GM18873 (cell line): ENCODE data around the gene SREBF2.

ENCODE experiments used
- ATAC-seq: cut with Tn5 transposase; IDR thresholded peaks from one replicate; pipeline ENCODE4 v1.9.1; 2021; ENCODE audit warnings: mild to moderate bottlenecking, moderate library complexity, moderate number of reproducible peaks; ENCODE audit not compliant: unreplicated experiment, low FRiP score

SREBF2 gene

DNA sequence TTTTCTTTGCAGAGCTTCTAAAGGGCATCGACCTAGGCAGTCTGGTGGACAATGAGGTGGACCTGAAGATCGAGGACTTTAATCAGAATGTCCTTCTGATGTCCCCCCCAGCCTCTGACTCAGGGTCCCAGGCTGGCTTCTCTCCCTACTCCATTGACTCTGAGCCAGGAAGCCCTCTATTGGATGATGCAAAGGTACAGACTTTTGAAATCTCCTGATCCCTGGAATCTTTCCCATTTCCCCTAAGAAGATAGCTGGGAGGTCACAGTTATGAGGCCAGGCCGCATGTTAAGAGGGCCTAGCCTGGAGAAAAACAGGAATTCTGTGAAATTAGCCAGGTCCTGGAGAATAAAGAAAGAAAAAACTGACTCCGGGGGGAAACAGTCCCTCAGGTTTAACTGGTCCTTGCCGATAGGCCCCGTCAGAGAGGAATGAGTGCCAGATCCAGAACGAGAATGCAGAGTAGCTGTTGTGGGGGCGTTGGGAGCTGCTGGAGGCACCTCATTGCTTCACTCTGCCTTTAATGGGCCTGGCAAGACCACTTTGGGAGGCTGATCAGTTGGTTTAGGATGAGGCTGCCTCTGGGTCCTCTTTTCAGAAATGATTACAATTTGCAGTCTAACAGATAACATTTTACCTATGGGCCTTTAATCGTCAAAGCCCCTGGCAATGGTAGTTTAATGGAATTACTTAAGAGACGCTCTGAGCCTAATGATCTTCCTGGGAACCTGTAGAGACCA is 42.8 kb downstream of the SREBF2 start:
- ATAC-seq, result no peak

DNA sequence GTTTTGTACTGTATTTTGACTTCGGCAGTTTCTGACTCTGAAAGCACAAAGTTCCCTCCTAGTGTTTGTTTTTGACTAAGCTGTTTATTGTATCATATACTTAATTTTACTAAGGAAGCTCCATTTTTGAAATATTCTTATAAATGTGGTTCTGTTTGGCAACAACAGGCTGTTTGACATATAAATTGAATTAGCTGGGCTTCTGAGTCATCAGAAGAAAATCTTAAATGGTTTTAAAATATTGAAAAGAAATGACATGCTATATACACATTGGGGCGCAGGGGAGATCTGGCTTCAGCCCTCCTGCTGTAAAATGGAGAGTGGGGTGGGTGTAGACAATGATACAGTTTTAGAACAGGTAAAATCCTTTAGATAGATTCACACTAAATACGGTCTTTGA is 43.4 kb downstream of the SREBF2 start:
- no peak for ATAC-seq

DNA sequence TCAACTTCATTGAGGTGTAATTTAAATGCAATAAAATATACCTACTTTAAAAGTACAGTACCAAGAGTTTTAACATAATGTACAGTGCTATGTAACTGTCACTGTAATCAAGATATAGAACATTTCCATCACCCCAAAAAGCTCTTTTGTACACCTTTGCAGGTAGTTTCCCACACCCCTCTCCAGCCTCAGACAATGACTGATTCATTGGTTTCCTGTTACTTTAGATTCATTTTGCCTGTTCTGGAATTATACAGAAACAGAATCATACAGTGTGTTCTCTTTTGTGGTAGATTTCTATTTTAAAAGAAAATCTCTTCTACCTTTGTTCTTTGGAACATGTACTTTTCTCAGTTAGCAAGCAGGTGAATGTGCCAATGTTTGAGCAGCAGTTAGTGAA is 43.8 kb downstream of the SREBF2 start:
- no peak for ATAC-seq

DNA sequence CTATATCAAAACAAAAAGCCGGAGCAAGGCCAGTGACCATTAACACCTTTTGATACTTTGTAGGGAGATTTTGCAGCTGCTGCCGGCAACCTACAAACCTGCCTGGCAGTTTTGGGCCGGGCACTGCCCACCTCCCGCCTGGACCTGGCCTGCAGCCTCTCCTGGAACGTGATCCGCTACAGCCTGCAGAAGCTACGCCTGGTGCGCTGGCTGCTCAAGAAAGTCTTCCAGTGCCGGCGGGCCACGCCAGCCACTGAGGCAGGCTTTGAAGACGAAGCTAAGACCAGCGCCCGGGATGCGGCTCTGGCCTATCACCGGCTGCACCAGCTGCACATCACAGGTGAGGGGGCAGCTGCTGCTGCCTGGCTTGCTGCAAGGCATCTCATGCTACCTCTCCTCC is 47.7 kb downstream of the SREBF2 start:
- no peak for ATAC-seq

DNA sequence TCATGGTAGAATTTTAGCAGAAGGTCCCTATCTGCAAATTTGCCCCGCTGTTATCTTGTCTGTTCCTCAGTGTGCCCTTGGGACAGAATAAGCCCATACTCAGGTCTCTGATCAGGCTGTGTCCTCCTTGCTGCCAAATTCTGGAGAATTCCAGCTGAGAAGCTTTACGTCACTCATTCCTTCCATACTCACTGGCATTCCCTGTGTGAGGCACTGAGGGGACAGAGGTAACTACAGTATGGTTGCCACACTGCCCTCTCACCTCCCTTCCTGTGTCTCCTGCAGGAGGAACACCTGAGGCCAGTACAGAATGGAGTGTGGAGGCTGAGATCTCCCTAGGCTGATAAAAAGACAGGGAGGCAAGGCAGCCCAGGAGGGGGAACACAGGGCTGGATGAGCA is 50.5 kb downstream of the SREBF2 start:
- no peak for ATAC-seq

DNA sequence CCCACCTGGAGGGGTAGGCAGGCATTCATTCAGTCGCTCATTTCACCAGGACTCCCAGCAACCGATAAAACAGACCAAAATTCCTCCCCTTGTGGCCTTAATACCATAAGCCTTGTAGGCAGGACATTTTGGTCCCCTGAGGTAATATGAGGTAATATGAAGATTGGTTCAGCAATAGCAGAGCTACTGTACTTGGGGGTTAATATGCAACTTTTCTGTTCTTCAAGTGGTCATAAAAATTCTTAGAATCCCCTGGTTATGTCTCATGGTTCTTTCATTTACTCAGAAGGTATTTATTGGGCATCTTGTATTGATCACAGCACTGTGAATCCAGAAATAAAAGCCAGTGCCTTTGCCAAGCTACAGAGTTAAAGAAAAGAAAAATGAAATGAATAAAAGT is 52.2 kb downstream of the SREBF2 start:
- ATAC-seq, result no peak

DNA sequence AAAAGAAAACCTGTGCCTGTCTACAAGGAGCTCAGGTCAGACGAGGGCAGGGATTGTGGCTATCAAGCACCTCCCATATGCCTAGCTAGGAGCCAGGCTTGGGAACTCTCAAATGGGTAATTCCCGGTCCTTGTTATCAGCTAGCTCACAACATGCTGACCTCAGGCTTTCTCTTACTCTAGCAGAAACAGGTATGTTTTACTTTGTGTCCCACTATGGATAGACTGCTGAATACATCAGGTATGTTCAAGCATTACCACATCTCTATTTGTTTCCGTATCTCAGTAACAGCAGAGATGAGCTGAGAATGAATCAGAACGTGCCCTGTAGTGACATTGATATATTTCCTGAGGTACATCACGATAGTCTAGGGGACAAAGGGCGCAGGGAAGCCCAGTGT is 52.6 kb downstream of the SREBF2 start:
- ATAC-seq, result no peak

DNA sequence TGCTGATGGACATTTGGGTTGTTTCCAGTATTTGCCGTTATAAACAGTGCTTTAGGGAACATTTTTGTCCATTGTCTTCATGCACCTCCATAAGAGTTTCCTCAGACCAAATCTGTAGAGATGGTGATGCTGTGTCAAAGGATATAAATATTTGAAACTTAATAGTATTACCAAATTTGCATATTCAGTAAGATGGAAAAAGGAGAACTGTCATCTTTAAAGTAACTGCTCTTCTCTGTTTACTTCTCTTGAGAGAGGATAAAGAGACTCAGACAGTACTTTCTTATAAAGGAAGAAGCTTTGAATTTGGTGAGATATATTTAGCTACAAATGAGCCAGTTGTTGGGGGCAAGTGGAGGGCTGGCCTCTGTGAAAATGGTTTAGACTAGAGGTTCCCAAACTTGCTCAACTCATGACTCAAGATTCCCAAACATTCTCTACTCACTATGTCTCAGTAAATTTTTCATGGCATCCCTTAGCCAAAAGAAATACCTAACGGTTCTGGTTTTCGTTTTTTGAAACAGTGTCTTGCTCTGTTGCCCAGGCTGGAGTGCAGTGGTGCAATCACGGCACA is 55.8 kb downstream of the SREBF2 start:
- ATAC-seq, result no peak

DNA sequence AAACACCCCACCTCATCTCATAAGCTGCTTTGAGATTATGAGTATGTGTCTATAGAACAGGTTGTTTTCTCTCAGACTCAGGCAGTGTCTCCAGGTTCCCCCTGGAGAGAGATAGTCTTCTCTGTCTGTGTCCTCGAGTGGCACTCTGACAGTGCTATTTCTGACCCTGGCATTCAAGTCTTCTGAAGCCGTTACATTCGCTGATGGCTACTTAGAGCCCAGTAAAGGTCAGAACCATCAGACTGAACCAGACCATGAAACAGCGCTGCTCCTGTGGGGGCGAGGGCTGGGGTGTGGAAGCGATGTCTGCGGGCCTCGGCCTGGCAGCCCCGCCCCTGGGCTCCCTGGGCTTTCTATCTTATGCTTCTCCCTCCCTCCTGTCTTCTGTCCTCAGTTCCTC is 58.5 kb downstream of the SREBF2 start:
- no peak for ATAC-seq

DNA sequence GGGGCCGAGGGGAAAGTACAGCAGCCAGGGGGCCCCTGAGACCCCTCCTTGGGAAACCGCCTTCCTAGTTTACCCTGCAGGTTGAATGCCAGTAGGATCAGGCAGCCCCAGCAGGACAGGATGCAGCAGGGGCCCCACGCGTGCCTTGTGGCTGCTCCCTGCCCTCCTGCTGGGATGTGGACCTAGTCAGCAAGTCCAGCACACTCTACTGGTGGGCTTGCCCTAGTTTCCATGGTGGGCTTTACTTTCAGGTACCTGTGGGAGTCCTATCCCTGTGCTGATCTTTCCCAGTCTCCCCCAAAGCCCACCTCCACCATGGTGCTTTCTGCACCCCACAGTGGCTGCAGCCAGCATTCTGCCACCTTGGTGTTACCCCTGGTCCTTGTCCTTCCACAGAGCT is 59.8 kb downstream of the SREBF2 start:
- no peak for ATAC-seq

DNA sequence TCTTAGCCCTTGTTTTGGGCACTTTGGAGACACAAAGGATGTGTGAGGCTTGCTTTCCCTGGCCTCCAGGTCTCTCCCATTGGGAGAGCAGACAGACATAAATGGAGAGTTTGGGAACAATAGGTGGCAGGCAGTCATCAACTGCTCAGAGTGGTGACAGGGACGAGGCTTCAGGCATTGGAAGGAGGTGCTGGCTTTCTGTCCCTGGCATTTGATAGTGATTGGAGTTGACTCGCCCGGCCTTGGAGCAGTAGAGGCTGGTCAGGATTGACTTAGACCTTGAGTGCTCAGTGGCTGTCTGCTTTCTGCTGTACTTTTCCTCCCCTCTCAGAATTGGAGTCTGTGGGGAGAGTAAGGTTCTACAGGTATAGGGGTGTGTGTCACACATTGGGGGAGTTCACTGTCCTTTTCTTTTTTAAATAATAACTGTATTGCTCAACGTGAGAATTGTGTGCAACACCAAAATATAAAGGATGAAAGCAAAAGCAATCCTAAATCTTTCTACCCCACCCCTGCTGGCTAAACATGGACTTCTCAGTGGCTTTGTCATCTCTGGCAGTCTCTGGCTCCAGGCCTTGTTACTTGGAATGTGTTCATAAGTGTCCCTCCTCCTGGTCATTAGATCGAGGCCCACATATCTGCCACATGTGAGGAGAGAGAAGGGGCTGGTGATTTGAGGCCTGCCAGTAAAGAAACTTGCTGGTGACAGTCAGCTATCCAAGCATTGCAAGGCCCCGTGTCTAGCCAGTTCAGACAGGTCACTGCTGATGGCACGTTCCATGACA is 60.9 kb downstream of the SREBF2 start:
- no peak for ATAC-seq

DNA sequence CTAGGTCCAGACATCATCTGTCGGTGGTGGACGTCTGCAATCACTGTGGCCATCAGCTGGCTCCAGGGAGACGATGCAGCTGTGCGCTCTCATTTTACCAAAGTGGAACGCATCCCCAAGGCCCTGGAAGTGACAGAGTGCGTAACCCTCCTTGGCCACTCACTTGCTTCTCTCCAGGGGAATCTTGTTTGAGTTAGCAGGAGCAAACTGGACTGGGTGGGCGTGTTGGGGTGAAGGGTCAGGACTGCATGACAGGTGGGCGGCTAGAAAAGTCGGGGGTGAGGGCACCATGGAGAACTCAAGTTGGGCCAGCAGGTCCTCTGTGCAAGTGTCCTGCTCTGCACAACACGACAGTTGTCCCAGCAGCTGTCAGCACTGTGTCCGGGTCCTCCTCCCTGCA is 65.7 kb downstream of the SREBF2 start:
- no peak for ATAC-seq

DNA sequence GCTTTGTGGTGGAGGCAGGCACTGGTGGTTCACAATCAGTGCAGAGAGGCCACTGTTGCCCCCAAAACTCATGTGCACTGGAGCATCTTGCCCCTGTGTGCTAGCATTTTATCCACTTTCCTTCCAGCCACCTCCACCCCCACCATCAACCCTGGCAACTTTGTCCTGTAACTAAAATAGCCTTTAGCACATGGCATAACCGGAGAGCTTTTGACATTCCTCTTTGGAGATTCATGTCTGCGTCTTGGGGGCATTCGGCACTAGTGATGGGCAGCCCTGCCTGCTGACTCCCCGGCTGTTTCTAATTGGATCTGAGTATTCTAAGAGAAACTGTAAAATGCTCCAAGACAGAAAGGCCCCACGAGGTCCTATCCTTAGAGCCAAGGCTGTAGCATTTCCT is 66.2 kb downstream of the SREBF2 start:
- ATAC-seq, result no peak

DNA sequence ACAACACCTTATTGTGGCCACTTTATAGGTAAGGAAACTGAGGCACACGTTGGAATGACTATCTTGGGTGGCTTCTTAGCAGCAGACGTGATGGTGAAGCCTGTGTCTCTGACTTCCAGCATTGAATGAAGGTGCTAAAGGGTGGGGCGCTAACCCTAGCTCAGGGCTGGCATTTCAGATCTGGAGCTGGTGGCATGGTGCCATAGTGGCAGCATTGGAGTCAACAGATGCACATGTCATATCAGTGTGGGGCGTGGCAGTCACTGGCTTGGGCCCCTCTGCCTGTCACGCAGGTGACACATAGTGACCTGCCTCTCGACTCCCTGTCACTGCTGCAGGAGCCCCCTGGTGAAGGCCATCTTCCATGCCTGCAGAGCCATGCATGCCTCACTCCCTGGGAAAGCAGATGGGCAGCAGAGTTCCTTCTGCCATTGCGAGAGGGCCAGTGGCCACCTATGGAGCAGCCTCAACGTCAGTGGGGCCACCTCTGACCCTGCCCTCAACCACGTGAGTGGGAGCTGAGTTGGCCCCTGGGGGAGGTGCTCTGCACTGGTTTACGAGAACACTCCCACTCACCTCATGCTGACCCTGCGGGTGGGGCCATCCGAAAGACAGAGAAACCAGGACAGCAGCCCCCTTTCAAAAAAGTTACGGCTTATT is 67.2 kb downstream of the SREBF2 start:
- no peak for ATAC-seq

DNA sequence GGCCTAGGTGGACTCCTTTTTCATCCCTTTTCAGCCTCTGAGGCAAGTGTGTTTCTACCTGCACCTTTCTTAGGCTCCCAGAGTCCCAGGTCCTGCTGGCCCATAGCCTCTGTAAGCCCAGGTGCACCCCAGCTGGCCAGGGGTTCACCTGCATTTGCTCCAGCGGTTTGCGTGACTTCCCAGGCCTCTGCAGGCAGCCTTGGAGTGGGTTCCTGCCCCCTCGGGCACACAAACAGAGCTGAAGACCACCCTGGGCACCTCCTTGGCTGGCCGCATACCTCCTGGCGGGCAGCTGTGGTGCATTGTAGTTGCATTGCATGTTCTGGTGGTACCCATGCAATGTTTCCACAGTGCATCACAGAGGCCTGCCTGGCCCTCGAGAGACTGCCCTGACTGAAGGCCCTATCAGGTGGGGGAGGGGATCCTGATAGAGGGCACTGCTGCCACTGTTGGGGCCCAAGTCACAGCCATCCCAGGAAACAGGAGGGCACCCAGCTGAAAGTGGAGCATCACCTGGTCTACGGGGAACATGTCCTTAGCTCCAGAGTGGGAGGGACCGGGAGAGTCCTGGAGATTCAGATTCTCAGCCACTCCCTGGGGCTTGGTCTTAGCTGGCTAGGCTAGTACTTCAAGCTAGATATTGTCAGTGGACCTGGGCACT is 67.9 kb downstream of the SREBF2 start:
- no peak for ATAC-seq

DNA sequence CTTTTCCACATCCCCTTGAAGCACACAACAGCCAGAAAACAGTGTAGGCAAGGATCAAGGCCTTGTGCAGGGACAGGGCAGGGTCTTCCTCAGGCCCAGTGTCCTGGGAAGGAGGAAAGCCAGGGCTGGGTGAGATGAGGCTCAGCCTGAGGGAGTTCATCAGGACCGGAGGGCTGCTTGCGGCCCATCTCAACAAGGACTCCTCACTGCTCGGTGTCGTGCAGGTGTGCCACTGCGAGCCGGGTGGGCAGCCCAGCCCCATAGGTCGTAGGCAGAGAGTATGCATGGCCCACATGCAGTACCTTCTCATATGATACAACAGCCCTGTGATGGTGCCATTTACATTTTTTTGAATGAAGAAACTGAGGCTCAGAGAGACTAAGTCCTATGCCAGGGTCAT is 69.1 kb downstream of the SREBF2 start:
- no peak for ATAC-seq

DNA sequence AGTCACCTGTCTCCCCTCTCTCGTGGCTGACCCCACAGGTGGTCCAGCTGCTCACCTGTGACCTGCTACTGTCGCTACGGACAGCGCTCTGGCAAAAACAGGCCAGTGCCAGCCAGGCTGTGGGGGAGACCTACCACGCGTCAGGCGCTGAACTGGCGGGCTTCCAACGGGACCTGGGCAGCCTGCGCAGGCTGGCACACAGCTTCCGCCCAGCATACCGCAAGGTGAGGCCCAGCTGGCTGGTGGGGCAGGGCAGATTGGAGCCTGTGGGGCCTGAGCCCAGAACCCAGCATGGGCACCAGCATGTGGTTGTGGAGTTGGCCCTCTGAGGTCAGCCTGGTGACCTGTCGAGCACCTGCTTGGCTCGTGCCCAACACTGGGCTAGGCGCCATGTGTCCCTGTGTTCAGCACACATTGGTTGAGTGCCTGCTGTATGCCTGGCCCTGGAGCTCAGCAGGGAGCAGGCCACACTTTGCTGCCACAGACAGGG is 70.1 kb downstream of the SREBF2 start:
- ATAC-seq, result no peak

DNA sequence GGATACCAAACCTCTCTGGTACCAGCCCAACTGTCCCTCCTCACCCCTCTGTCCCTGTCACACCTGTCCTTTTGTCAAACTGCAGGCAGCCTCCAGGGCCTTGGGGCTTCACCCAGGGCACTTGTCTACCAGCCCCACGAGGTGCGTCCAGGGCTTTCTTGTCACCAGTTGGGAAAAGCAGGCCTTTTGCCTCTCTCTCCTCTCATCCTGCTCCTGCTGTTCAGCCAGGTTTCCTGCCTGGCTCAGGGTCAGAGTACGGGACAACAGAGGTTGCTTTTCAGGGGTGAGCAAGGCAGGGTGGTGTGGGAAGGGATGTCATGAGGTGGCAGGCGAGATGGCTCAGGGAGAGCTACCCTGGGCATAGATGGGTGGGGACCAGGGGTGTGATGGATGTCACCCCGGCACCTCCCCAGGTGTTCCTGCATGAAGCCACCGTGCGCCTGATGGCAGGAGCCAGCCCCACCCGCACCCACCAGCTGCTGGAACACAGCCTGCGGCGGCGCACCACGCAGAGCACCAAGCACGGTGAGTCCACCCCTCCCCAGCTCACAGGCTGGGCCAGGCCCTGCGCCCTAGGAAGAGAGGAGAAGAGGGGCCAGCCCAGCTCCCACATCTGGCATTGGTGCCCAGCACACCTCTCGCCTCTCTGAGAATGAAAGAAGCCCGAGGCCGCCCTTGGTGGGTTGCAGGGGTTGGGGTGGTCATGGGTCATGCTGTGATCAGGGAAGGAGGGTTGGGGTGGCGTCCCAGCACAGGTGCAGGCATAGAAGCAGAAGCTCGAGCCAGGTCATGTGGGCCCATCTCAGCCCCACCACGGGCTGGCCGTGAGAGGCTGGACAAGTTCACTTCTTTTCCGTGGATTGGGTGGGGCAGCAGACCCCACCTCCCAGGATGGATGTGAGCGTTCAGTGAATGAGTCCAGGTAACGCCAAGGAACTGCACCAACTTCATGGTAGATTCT is 71.8 kb downstream of the SREBF2 start:
- no peak for ATAC-seq

DNA sequence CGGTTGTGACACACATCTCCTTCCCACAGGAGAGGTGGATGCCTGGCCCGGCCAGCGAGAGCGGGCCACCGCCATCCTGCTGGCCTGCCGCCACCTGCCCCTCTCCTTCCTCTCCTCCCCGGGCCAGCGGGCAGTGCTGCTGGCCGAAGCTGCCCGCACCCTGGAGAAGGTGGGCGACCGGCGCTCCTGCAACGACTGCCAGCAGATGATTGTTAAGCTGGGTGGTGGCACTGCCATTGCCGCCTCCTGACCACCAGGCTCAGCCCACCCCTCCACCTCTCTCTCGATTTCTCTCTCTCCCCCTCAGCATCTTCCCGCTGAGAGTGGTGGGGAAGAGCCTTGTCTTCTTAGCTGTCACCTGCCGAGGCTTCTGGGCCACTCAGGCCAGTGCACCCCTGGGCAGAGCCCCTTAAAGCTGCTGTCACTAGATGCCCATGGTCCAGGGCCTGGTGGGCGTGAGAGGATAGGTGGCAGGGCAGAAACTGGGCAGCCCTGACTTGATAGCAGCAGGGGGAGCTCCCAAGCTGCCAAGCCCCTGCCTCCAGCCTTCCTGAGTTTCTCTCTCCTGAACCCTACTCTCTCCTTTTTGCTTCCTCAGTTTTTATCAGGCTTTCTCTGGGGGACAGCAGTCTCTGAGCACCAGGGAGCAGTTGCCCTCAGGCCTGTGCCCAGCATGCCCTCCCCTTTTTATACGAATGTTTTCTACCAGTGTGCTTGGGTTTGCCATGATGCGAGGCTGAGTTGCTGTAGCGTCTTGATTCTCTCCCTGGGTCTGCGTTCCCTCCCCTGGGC is 72.7 kb downstream of the SREBF2 start:
- no peak for ATAC-seq
